Esophagus squamous epithelium (tissue), 4 donors: ENCODE results near the gene KCNAB1.

Source experiments
- CTCF ChIP-seq, 6 experiments: fragments of 450-650 bp in 4 of 6; fragments of 200-600 bp in 2 of 6; sonication (generic) in 2 of 6; IDR thresholded peaks; one replicate each; pipeline ENCODE4 v1.5.1; 2016 to 2019; ENCODE audit warnings: antibody characterized with exemption in 6 of 6, mild to moderate bottlenecking in 4 of 6, moderate library complexity in 4 of 6
- POLR2A ChIP-seq, 4 donors: fragments of 450-650 bp; IDR thresholded peaks; one replicate each; pipeline ENCODE4 v1.6.1; 2017; ENCODE audit warnings: antibody characterized with exemption in 4 of 4, mild to moderate bottlenecking in 4 of 4, moderate library complexity in 3 of 4

- TF ChIP-seq CTCF (IDR thresholded peaks at IDR 0.05) (no peak), POLR2A (IDR thresholded peaks at IDR 0.05) (no peak)
These were observed 144.4 kb downstream of the KCNAB1 start for GRCh38 chr3:156264771-156265170.
